Osteoblast (primary cell): ENCODE data around the gene DISC1. TPM values are rescaled to one million over a fixed set of nuclear protein-coding genes. Genes with fewer than 3 reads are reported as not detected.
"Not testable (repeated sequence)": the region's sequence is repeated elsewhere in the genome, so short reads cannot be mapped to it uniquely, and the experiment has no call there.

Experiments used
- DNase-seq: peaks from one replicate; pipeline ENCODE4 v3.0.0; 2011; ENCODE audit warnings: low spot score, mixed read lengths; ENCODE audit not compliant: insufficient read length; ENCODE audit errors: missing footprints
- H2AFZ ChIP-seq: 2 replicates; pipeline ENCODE4 v1.6.0; 2011; ENCODE audit warnings: mild to moderate bottlenecking, low read length
- H3K27ac ChIP-seq: 2 replicates; pipeline ENCODE4 v1.5.1; 2011; ENCODE audit warnings: mild to moderate bottlenecking, low read depth, low read length, moderate library complexity
- H3K27me3 ChIP-seq: 2 replicates; pipeline ENCODE4 v1.6.0; 2012; ENCODE audit warnings: mild to moderate bottlenecking, control low read depth, inconsistent platforms, low read length, moderate library complexity; ENCODE audit not compliant: insufficient read depth
- H3K36me3 ChIP-seq: 2 replicates; pipeline ENCODE4 v1.5.1; 2011; ENCODE audit warnings: mild to moderate bottlenecking, low read length, control low read depth, moderate library complexity; ENCODE audit not compliant: insufficient read depth
- H3K4me1 ChIP-seq: 2 replicates; pipeline ENCODE4 v1.5.1; 2011; ENCODE audit warnings: mild to moderate bottlenecking, low read length, control low read depth, moderate library complexity; ENCODE audit not compliant: insufficient read depth
- H3K4me2 ChIP-seq: 2 replicates; pipeline ENCODE4 v1.6.0; 2011; ENCODE audit warnings: mild to moderate bottlenecking, low read length; ENCODE audit not compliant: insufficient read depth
- H3K4me3 ChIP-seq: fragments of 200-600 bp; sonication (generic); 3 replicates; pipeline ENCODE4 v1.5.1; 2012; ENCODE audit warnings: mild to moderate bottlenecking, low read length, inconsistent platforms; ENCODE audit not compliant: insufficient read depth
- H3K79me2 ChIP-seq: 2 replicates; pipeline ENCODE4 v1.6.0; 2012; ENCODE audit warnings: mild to moderate bottlenecking, low read length, control low read depth, inconsistent platforms; ENCODE audit not compliant: insufficient read depth
- H3K9me3 ChIP-seq: 2 replicates; pipeline ENCODE4 v1.5.1; 2011; ENCODE audit warnings: low read depth, low read length, control low read depth
- H4K20me1 ChIP-seq: 2 replicates; pipeline ENCODE4 v1.6.0; 2012; ENCODE audit warnings: mild to moderate bottlenecking, low read length, control low read depth; ENCODE audit not compliant: insufficient read depth
- CTCF ChIP-seq: IDR thresholded peaks from 2 replicates; pipeline ENCODE4 v1.5.1; 2011; ENCODE audit warnings: mild to moderate bottlenecking, low read depth, low read length, moderate library complexity; ENCODE audit errors: extremely low read depth
- total RNA-seq: library from RNA; depleted of rRNA; stranded (reverse); fragments of >200 nt; gene quantifications from 2 replicates; pipeline ENCODE4 v1.2.3, GENCODE V29; 2012

The DISC1 gene
- total RNA-seq, 1 donor = 11.9 TPM

GRCh38 chr1:231761747-231762541 is 135.4 kb downstream of the DISC1 start:
- Histone ChIP-seq H3K4me1 (no peaks in the 10 kb centered on the region), H3K27me3 (no peaks in the 10 kb centered on the region), H3K27ac (no peak overlapping the region), H4K20me1 (no peaks in the 10 kb centered on the region), H3K36me3 (no peaks in the 10 kb centered on the region), H2AFZ (no peak overlapping the region), H3K4me3 (no peak overlapping the region), H3K4me2 (no peak overlapping the region), H3K9me3 (no peaks in the 10 kb centered on the region), H3K79me2 (no peaks in the 10 kb centered on the region)
- DNase-seq = no peak
- no peak for TF ChIP-seq CTCF

GRCh38 chr1:231763456-231763855 is 136.9 kb downstream of the DISC1 start:
- Histone ChIP-seq H3K79me2 (no peaks in the 10 kb centered on the region), H3K27ac (no peak overlapping the region), H2AFZ (no peak overlapping the region), H3K9me3 (no peaks in the 10 kb centered on the region), H3K4me3 (no peak overlapping the region), H3K4me1 (no peaks in the 10 kb centered on the region), H3K4me2 (no peak overlapping the region), H3K27me3 (no peaks in the 10 kb centered on the region), H3K36me3 (no peaks in the 10 kb centered on the region), H4K20me1 (no peaks in the 10 kb centered on the region)
- no peak for TF ChIP-seq CTCF
- no peak for DNase-seq

GRCh38 chr1:231765825-231766224 is 139.2 kb downstream of the DISC1 start:
- H3K4me2 ChIP-seq, DNase-seq, H3K4me1 ChIP-seq, H3K36me3 ChIP-seq, H3K27me3 ChIP-seq, H3K27ac ChIP-seq, H4K20me1 ChIP-seq, H3K79me2 ChIP-seq, H3K9me3 ChIP-seq, H3K4me3 ChIP-seq, H2AFZ ChIP-seq: not testable (repeated sequence)

DNA sequence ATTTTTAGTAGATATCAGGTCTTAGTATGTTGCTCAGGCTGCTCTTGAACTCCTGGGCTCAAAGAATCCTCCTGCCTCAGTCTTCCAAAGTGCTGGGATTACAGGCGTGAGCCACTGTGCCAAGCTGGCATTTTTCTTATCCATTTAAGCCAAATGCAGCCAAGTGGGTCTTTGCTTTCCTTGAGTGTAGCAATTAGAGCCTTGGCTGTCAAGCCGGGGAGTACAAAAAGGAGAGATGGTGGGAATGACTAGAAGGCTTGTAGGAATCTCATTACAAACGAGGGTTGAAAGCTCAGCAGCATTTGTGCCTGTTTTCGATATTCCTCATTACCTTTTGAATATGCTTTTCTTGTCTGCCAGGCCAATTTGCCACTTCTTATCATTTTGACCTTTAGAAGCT is 140.9 kb downstream of the DISC1 start:
- Histone ChIP-seq H3K79me2 (no peaks in the 10 kb centered on the region), H3K27ac (no peak overlapping the region), H3K4me2 (no peak overlapping the region), H2AFZ (no peak overlapping the region), H4K20me1 (no peaks in the 10 kb centered on the region), H3K36me3 (no peaks in the 10 kb centered on the region), H3K4me3 (no peak overlapping the region), H3K9me3 (no peaks in the 10 kb centered on the region), H3K4me1 (no peaks in the 10 kb centered on the region), H3K27me3 (no peaks in the 10 kb centered on the region)
- no peak for DNase-seq
- no peak for TF ChIP-seq CTCF
